HG03575 (cell line): Measurements from ENCODE around the gene RNMT.

ENCODE experiments used
- ATAC-seq: cut with Tn5 transposase; IDR thresholded peaks from one replicate; pipeline ENCODE4 v1.9.1; 2021; ENCODE audit not compliant: unreplicated experiment, insufficient number of reproducible peaks, low FRiP score; ENCODE audit errors: extremely low read depth

Gene RNMT

DNA sequence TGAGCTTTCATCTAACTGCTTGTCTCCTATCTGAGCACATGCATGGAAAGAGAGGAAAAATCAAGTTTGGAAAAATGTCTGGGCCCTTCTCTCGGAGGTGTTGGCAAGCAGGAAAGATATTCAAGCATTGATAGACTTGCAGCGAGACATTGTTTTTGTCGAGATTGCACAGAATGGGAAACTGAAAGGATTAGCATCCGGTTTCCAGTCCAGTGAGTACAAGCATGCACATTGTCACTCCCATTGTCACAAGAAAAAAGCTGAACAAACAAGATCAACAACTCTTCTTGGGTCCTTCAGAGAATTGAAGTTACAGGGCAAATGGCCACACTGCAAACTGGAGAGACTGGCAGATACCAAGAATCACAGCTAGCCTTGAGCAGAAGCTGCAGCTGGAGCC is 77.8 kb downstream of the RNMT start:
- no peak for ATAC-seq

DNA sequence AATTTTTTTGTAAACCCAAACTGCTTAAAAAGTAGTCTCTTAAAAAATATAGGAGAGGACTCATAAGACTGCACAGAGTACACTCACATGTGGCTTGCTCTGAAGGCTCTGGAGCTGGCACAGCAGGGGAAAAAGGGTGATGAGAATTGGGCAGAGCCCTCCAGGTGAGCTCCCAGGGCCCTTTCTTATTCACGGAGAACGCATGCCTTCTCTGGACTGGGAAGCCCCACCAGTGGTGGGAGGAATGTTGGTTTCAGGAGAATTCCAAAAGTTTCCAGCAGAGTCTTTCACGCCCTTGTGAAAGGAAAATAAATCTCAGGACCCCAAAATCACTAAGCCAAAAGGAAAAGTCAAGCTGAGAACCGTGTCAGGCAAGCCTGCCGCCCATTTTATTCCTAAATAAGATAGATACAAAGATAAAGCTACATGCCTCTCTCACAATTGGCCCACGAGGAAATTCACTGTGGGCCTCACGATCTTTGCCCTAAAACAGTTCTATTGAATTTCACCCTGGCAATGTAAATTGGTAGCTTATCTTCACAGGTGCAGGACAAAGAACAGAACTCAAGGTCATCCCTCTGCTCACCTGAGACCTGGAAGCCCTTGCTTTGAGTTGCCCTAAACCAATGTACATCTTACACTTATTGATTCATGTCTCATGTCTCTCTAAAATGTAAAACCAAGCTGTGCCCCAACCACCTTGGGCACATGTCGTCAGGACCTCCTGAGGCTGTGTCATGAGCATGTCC is 82.0 kb downstream of the RNMT start:
- ATAC-seq = no peak

DNA sequence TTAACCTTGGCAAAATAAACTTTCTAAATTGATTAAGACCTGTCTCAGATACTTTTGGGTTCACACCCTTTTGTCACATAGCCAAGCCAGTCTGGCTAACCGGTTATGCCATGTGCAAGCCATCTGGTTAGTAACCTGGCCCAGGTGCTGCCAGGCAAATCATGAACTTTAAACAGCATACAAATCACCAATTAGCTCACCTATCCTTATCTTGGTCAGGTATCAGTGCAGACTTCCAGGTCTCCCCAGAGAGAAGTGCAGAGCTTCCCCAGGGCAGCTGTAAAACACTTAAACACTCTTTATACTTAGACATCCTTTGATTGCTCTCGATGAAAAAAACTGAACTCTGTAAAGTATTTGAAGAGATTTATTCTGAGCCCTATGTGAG is 82.6 kb downstream of the RNMT start:
- ATAC-seq = no peak

GRCh38 chr18:13809531-13810255 is 83.2 kb downstream of the RNMT start:
- no peak for ATAC-seq

- no peak for ATAC-seq
Observed at GRCh38 chr18:13810950-13811485, 84.5 kb downstream of the RNMT start.

GRCh38 chr18:13811993-13812392 is 85.5 kb downstream of the RNMT start:
- ATAC-seq = no peak

GRCh38 chr18:13813271-13813849 is 86.9 kb downstream of the RNMT start:
- no peak for ATAC-seq
